Liver (tissue), 3 donors: Measurements from ENCODE around the gene NWD2.

Experiments
- EGR1 ChIP-seq, 2 donors: IDR thresholded peaks; 2 replicates each; pipeline ENCODE4 v1.6.1; 2016 to 2018; ENCODE audit warnings: antibody characterized with exemption in 2 of 2, low read depth in 2 of 2
- TAF1 ChIP-seq: conservative IDR thresholded peaks from 2 replicates; pipeline ENCODE4 v1.6.1; 2016; ENCODE audit warnings: antibody characterized with exemption, mild to moderate bottlenecking
- TF ChIP-seq, protein P1 (sequence below): fragments of 150-350 bp; IDR thresholded peaks from 2 replicates; pipeline ENCODE4 v1.5.1; 2017; ENCODE audit warnings: improper control_type of control experiment, low read depth, low read length; ENCODE audit not compliant: missing input control
- TF ChIP-seq, protein P2 (sequence below): IDR thresholded peaks from 2 replicates; pipeline ENCODE4 v1.6.1; 2016; ENCODE audit warnings: antibody characterized with exemption
- donor health status: healthy.
- donor health status: healthy.

GRCh38 chr4:37304612-37305011 lies 60.1 kb downstream of the NWD2 start:
- TF ChIP-seq, protein P1, sequence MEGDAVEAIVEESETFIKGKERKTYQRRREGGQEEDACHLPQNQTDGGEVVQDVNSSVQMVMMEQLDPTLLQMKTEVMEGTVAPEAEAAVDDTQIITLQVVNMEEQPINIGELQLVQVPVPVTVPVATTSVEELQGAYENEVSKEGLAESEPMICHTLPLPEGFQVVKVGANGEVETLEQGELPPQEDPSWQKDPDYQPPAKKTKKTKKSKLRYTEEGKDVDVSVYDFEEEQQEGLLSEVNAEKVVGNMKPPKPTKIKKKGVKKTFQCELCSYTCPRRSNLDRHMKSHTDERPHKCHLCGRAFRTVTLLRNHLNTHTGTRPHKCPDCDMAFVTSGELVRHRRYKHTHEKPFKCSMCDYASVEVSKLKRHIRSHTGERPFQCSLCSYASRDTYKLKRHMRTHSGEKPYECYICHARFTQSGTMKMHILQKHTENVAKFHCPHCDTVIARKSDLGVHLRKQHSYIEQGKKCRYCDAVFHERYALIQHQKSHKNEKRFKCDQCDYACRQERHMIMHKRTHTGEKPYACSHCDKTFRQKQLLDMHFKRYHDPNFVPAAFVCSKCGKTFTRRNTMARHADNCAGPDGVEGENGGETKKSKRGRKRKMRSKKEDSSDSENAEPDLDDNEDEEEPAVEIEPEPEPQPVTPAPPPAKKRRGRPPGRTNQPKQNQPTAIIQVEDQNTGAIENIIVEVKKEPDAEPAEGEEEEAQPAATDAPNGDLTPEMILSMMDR: no peak
- TF ChIP-seq, protein P2, sequence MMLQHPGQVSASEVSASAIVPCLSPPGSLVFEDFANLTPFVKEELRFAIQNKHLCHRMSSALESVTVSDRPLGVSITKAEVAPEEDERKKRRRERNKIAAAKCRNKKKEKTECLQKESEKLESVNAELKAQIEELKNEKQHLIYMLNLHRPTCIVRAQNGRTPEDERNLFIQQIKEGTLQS: no peak
- TF ChIP-seq EGR1 (IDR thresholded peaks at IDR 0.05; ENCODE audit: low read depth in 2 of 2) (no peak), TAF1 (no peak)
